Pancreas (tissue), 10 donors: ENCODE results near the gene ODC1. TPM values are rescaled to one million over a fixed set of nuclear protein-coding genes. Genes with fewer than 3 reads are reported as not detected.
A peak's percentile ranks its signal among the peaks of the same experiment; 100 is the strongest.

Source experiments
- ATAC-seq, 4 donors: fragments of 200-7000 bp; cut with Tn5 transposase; one replicate each; pipeline versions ENCODE4 v1.8.0 to v1.9.1; 2020; ENCODE audit warnings: mild to moderate bottlenecking in 4 of 4, moderate library complexity in 4 of 4
- DNase-seq, 6 donors: peaks; one replicate each; pipeline ENCODE4 v3.0.0-alpha.2; 2020
- FAIRE-seq: peaks from 2 replicates; lab custom pipeline; 2012; peaks lifted over from hg19 to GRCh38; lab: Jason Lieb, UNC
- H3K27ac ChIP-seq, 4 donors: fragments of 200-600 bp; sonication (generic); 1 replicate in 3 of 4; 2 replicates in 1 of 4; pipeline versions ENCODE4 v1.5.0 to v1.8.0; 2020
- H3K27me3 ChIP-seq, 4 donors: fragments of 200-600 bp; one replicate each; pipeline ENCODE4 v1.8.0; 2021
- H3K36me3 ChIP-seq, 3 donors: fragments of 200-600 bp; sonication (generic) in 1 of 3; one replicate each; pipeline versions ENCODE4 v1.5.0 to v1.8.0; 2020 to 2021
- H3K4me1 ChIP-seq, 3 donors: fragments of 200-600 bp; one replicate each; pipeline ENCODE4 v1.8.0; 2021
- H3K4me3 ChIP-seq, 4 donors: fragments of 200-600 bp; sonication (generic) in 2 of 4; one replicate each; pipeline versions ENCODE4 v1.5.0 to v1.8.0; 2020 to 2021
- H3K9me3 ChIP-seq, 4 donors: fragments of 200-600 bp; one replicate each; pipeline ENCODE4 v1.8.0; 2021
- WGBS, 2 donors: extraction: QIAGEN DNeasy Blood & Tissue Kit; methylation state at CpG; one replicate each; pipeline ENCODE4 v1.1.7; 2013; 5-methylcytosine and 5-hydroxymethylcytosine counted together
- intact Hi-C, 3 donors: fragments of 100-400 bp; cut with DNase I; formaldehyde crosslinking; loops; one replicate each; pipeline versions ENCODE4 v1.11.1 to v1.14.2; 2022
- polyA plus RNA-seq, 2 donors: library from polyadenylated mRNA; stranded (reverse); fragments of 200-250 nt; gene quantifications; one replicate each; pipeline ENCODE4 v1.2.3, GENCODE V29; 2013
- total RNA-seq, 6 donors: library from RNA; stranded (reverse); fragmentation: NEBNext Ultra II Directional in 4 of 6; extraction: Animal tissue kit (Norgen Biotek cat#: 25700) in 4 of 6; gene quantifications; one replicate each; pipeline versions ENCODE4 v1.2.1 to v1.2.4, GENCODE V29; 2021 to 2023
- TF ChIP-seq, protein P1 (sequence below), 4 donors: fragments of 200-600 bp; sonication (generic) in 3 of 4; IDR thresholded peaks; one replicate each; pipeline versions ENCODE4 v1.5.0 to v1.8.0; 2021; ENCODE audit warnings: antibody characterized with exemption in 4 of 4
- donor health status: healthy with polysubstance abuse.
- donor health status: DM: no; HTN: no; CAD: no; lungs with moderate emphysema.
- donor health status: DM: no; HTN: no; CAD: no.
- donor health status: control.
- donor health status: control.
- donor health status: Bipolar disorder and iron deficiency.
- donor health status: DM: yes; HTN: yes; CAD: no.
- donor health status: DM: no; HTN: no; CAD: no.
- donor health status: DM: no; HTN: no; CAD: no.
- donor health status: DM: yes; HTN: yes; CAD: no.

ODC1 gene
- total and polyA plus RNA-seq, 8 donors: 9.3 to 52.2 (median 28.5) TPM

- DNase-seq: peak in 1 of 6 donors; percentile 39
- H3K4me3 ChIP-seq: no peak overlapping the region
- H3K9me3 ChIP-seq: no peaks in the 10 kb centered on the region
- no peak for ATAC-seq
- H3K4me1 ChIP-seq: no peaks in the 10 kb centered on the region
- H3K36me3 ChIP-seq: peaks cover 0 to 28% (median 0%) of the 10 kb centered on the region in 3 donors
- TF ChIP-seq, protein P1, sequence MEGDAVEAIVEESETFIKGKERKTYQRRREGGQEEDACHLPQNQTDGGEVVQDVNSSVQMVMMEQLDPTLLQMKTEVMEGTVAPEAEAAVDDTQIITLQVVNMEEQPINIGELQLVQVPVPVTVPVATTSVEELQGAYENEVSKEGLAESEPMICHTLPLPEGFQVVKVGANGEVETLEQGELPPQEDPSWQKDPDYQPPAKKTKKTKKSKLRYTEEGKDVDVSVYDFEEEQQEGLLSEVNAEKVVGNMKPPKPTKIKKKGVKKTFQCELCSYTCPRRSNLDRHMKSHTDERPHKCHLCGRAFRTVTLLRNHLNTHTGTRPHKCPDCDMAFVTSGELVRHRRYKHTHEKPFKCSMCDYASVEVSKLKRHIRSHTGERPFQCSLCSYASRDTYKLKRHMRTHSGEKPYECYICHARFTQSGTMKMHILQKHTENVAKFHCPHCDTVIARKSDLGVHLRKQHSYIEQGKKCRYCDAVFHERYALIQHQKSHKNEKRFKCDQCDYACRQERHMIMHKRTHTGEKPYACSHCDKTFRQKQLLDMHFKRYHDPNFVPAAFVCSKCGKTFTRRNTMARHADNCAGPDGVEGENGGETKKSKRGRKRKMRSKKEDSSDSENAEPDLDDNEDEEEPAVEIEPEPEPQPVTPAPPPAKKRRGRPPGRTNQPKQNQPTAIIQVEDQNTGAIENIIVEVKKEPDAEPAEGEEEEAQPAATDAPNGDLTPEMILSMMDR (IDR thresholded peaks at IDR 0.05): no peak
- 85 to 93% methylated on average over 10 of the region's 10 CpGs for WGBS, 2 donors
- intact Hi-C loops: loop anchor here in 1 of 3 donors (10.0 kb wide), 1 partner anchor 291 kb away; no protein-coding TSS in a partner anchor
- no peak overlapping the region for H3K27ac ChIP-seq
- no peaks in the 10 kb centered on the region for H3K27me3 ChIP-seq
- FAIRE-seq: no peak
Measured at GRCh38 chr2:10425699-10426098, 22.4 kb downstream of the ODC1 start.

GRCh38 chr2:10424916-10425505 is 23.1 kb downstream of the ODC1 start:
- Histone ChIP-seq H3K27me3 (no peaks in the 10 kb centered on the region), H3K36me3 (peaks cover 0 to 28% (median 0%) of the 10 kb centered on the region in 3 donors), H3K27ac (no peak overlapping the region), H3K4me1 (no peaks in the 10 kb centered on the region), H3K9me3 (no peaks in the 10 kb centered on the region), H3K4me3 (no peak overlapping the region)
- intact Hi-C loops: loop anchor here in 1 of 3 donors (10.0 kb wide), 1 partner anchor 290 kb away; no protein-coding TSS in a partner anchor
- TF ChIP-seq, protein P1 (IDR thresholded peaks at IDR 0.05): no peak
- no peak for FAIRE-seq
- WGBS, 2 donors: 86 to 91% methylated on average over 8 of the region's 8 CpGs
- peak in 2 of 6 donors; percentile 19 to 68 for DNase-seq
- no peak for ATAC-seq

- no peak overlapping the region for H3K27ac ChIP-seq
- peaks cover 0 to 33% (median 0%) of the 10 kb centered on the region in 3 donors for H3K36me3 ChIP-seq
- FAIRE-seq: no peak
- no peak for ATAC-seq
- TF ChIP-seq, protein P1 (IDR thresholded peaks at IDR 0.05): no peak
- WGBS, 2 donors: 88 to 95% methylated on average over 11 of the region's 11 CpGs
- intact Hi-C loops: loop anchor here in 1 of 3 donors (10.0 kb wide), 1 partner anchor 289 kb away; no protein-coding TSS in a partner anchor
- H3K4me1 ChIP-seq: no peaks in the 10 kb centered on the region
- no peak overlapping the region for H3K4me3 ChIP-seq
- H3K27me3 ChIP-seq: no peaks in the 10 kb centered on the region
- no peaks in the 10 kb centered on the region for H3K9me3 ChIP-seq
- peak in 1 of 6 donors; percentile 23 for DNase-seq
Measured at GRCh38 chr2:10424051-10424450, 24.1 kb downstream of the ODC1 start.

- intact Hi-C loops: loop anchor here in 1 of 3 donors (10.0 kb wide), 1 partner anchor 289 kb away; no protein-coding TSS in a partner anchor
- H3K27me3 ChIP-seq: no peaks in the 10 kb centered on the region
- no peaks in the 10 kb centered on the region for H3K9me3 ChIP-seq
- H3K4me1 ChIP-seq: no peaks in the 10 kb centered on the region
- FAIRE-seq (no peak), ATAC-seq (no peak), DNase-seq (peak in 1 of 6 donors; percentile 36)
- H3K36me3 ChIP-seq: peaks cover 0 to 33% (median 0%) of the 10 kb centered on the region in 3 donors
- TF ChIP-seq, protein P1 (IDR thresholded peaks at IDR 0.05): no peak
- WGBS, 2 donors: 90 to 92% methylated on average over 6 of the region's 6 CpGs
- H3K4me3 ChIP-seq: no peak overlapping the region
- no peak overlapping the region for H3K27ac ChIP-seq
Measured at GRCh38 chr2:10423400-10423774, 24.7 kb downstream of the ODC1 start.
